ENCODE measurements around the gene FAM135A. TPM values are rescaled to one million over a fixed set of nuclear protein-coding genes. Genes with fewer than 3 reads are reported as not detected.

The FAM135A gene
- total RNA-seq, 6 donors from 2014 or later, result 13.7 to 57.9 (median 29.2) TPM

DNA sequence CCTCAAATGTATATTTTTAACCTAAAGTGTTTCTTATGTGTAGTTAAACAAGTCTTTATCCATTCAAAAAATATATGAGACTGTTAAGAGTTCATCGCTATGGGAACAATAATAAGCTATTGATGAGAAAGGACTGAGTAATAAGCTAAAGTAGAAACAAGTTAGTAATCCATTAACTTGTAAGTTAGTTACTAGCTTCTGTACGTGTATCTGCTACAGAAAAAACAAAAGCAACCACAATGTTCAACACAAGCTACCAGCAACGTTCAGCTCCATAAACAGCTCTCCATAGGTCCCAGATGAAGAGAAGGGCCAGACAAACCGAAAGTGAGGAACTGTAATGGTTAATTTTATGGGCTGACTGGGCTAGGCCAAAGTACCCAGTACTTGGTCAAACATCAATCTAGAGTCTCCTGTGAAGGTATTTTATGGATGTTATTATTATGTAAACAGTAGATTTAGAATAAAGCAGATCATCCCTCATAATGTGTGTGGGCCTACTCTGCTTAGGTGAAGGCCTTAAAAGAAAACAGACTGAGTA, 33.8 kb upstream of the FAM135A start:
- Histone ChIP-seq H3K4me1 (no peaks in the 10 kb centered on the region), H3K27me3 (no peaks in the 10 kb centered on the region), H3K36me3 (no peaks in the 10 kb centered on the region), H3K4me3 (no peak overlapping the region), H3K27ac (no peak overlapping the region), H3K9me3 (no peaks in the 10 kb centered on the region)
- DNase-seq, result no peak
- 85 to 86% methylated on average over 4 of the region's 4 CpGs for WGBS, 2 donors
- no peak for TF ChIP-seq POLR2AphosphoS5 (IDR thresholded peaks at IDR 0.05)
- TF ChIP-seq POLR2A (IDR thresholded peaks at IDR 0.05), result no peak
- TF ChIP-seq EP300 (IDR thresholded peaks at IDR 0.05), result no peak
- no peak for TF ChIP-seq CTCF (IDR thresholded peaks at IDR 0.05)
- no peak for ATAC-seq (ENCODE audit: low FRiP score in 2 of 2)

DNA sequence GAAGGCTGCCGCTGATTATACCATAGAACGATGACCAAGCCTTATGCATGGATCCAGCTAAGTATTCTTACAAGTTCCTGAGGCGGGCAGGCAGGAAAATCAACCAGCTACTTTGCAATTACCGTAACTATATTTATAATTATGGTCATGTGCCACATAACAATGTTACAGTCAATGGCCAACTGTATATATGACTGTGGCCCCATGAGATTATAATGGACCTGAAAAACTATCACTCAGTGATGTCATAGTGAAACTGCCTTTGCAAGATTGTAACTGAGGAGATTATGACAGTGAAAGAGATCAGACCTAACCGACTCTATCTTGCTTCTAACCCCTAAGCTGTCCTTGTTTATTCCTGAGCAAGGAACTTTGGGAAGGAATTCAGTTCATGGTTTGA, 33.1 kb upstream of the FAM135A start:
- Histone ChIP-seq H3K27ac (no peak overlapping the region), H3K27me3 (no peaks in the 10 kb centered on the region), H3K9me3 (no peaks in the 10 kb centered on the region), H3K4me3 (no peak overlapping the region), H3K36me3 (no peaks in the 10 kb centered on the region), H3K4me1 (no peaks in the 10 kb centered on the region)
- TF ChIP-seq CTCF (IDR thresholded peaks at IDR 0.05), result no peak
- TF ChIP-seq POLR2AphosphoS5 (IDR thresholded peaks at IDR 0.05), result no peak
- no peak for TF ChIP-seq POLR2A (IDR thresholded peaks at IDR 0.05)
- TF ChIP-seq EP300 (IDR thresholded peaks at IDR 0.05), result no peak
- DNase-seq, result no peak
- WGBS, 2 donors, result 93 to 98% methylated on average over 5 of the region's 5 CpGs
- no peak for ATAC-seq (ENCODE audit: low FRiP score in 2 of 2)

DNA sequence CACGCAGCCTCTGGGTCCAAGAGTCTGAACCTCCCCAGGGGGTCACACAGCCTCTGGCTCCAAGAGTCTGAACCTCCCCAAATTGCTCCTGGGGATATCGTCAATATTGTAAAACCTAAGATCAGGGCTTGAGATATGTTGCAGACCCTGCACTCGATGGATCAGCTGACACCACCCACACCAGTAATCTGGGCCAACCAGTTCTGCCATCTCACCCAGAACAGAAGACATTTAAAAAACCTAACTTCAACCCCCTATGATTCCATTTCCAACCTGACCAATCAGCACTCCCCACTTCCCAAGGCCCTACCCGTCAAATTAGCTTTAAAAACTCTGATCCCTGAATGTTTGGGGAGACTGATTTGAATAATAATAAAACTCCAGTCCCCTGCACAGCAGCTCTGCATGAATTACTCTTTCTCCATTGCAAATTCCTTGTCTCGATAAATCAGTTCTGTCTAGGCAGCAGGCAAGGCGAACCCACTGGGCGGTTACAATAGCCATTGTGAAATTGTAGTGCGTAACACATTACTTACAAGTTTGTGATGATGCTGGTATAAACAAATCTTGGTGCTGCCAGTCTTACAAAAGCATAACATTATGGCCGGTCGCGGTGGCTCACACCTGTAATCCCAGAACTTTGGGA, 32.4 kb upstream of the FAM135A start:
- H3K36me3 ChIP-seq, result no peaks in the 10 kb centered on the region
- TF ChIP-seq POLR2AphosphoS5 (IDR thresholded peaks at IDR 0.05) (no peak), CTCF (IDR thresholded peaks at IDR 0.05) (no peak)
- no peak for DNase-seq
- 92 to 95% methylated on average over 11 of the region's 11 CpGs for WGBS, 2 donors
- H3K4me1 ChIP-seq, result no peaks in the 10 kb centered on the region
- H3K4me3 ChIP-seq, result no peak overlapping the region
- no peak for ATAC-seq (ENCODE audit: low FRiP score in 2 of 2)
- H3K27ac ChIP-seq, result no peak overlapping the region
- H3K9me3 ChIP-seq, result no peaks in the 10 kb centered on the region
- H3K27me3 ChIP-seq, result no peaks in the 10 kb centered on the region

DNA sequence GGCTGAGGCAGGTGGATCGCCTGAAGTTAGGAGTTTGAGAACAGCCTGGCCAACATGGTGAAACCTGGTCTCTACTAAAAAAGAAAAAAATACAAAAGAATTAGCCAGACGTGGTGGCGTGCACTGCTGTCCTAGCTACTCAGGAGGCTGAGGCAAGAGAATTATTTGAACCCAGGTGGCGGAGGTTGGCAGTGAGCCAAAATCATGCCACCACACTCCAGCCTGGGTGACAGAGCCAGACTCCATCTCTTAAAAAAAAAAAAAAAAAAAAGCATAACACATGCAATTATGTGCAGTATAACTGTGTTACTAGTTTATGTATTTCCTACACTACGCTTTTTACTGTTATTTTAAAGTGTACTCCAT, 31.9 kb upstream of the FAM135A start:
- 86 to 87% methylated on average over 5 of the region's 5 CpGs for WGBS, 2 donors

More for the DNA sequence above, 31.9 kb upstream of the FAM135A start:
- no peaks in the 10 kb centered on the region for H3K27me3 ChIP-seq
- ATAC-seq (ENCODE audit: low FRiP score in 2 of 2), result no peak
- H3K36me3 ChIP-seq, result no peaks in the 10 kb centered on the region
- no peak for DNase-seq
- H3K4me1 ChIP-seq, result no peaks in the 10 kb centered on the region
- no peak overlapping the region for H3K27ac ChIP-seq
- TF ChIP-seq EP300 (IDR thresholded peaks at IDR 0.05) (no peak), POLR2A (IDR thresholded peaks at IDR 0.05) (no peak), CTCF (IDR thresholded peaks at IDR 0.05) (no peak), POLR2AphosphoS5 (IDR thresholded peaks at IDR 0.05) (no peak)
- H3K4me3 ChIP-seq, result no peak overlapping the region
- H3K9me3 ChIP-seq, result no peaks in the 10 kb centered on the region

All from upper lobe of left lung (tissue), 6 donors.